OCI-LY1 (cell line): ENCODE data around the gene SLC38A7.

Experiments used
- H2AFZ ChIP-seq: fragments of 200-600 bp; sonication (generic), shearing (Covaris generic); 2 replicates; pipeline ENCODE4 v1.6.0; 2014; ENCODE audit warnings: antibody characterized with exemption, mild to moderate bottlenecking, low read length
- H3F3A ChIP-seq: fragments of 200-600 bp; sonication (generic), shearing (Covaris generic); 2 replicates; pipeline ENCODE4 v1.6.0; 2014; ENCODE audit warnings: mild to moderate bottlenecking, antibody characterized with exemption, low read length, moderate library complexity; ENCODE audit not compliant: insufficient read depth
- H3K27ac ChIP-seq: fragments of 200-600 bp; sonication (generic); 2 replicates; pipeline ENCODE4 v1.5.1; 2014; ENCODE audit warnings: low read length, mixed run types, mild to moderate bottlenecking, low read depth; ENCODE audit not compliant: poor library complexity, severe bottlenecking
- H3K27me3 ChIP-seq: fragments of 200-600 bp; sonication (generic); 2 replicates; pipeline ENCODE4 v1.6.0; 2014; ENCODE audit warnings: antibody characterized with exemption, mild to moderate bottlenecking, low read length, moderate library complexity; ENCODE audit not compliant: insufficient read depth
- H3K36me3 ChIP-seq: fragments of 200-600 bp; sonication (generic); 2 replicates; pipeline ENCODE4 v1.6.1; 2014; ENCODE audit warnings: mild to moderate bottlenecking, antibody characterized with exemption, low read length, moderate library complexity, mixed read lengths; ENCODE audit not compliant: insufficient read depth
- H3K4me1 ChIP-seq: fragments of 200-600 bp; sonication (generic); 2 replicates; pipeline ENCODE4 v1.5.1; 2014; ENCODE audit warnings: mild to moderate bottlenecking, low read length, moderate library complexity; ENCODE audit not compliant: insufficient read depth, severe bottlenecking
- H3K4me2 ChIP-seq: fragments of 200-600 bp; sonication (generic), shearing (Covaris generic); 2 replicates; pipeline ENCODE4 v1.6.1; 2014; ENCODE audit warnings: low read length
- H3K4me3 ChIP-seq: fragments of 200-600 bp; sonication (generic); 2 replicates; pipeline ENCODE4 v1.5.1; 2014; ENCODE audit warnings: low read length, low read depth, mild to moderate bottlenecking, mixed read lengths; ENCODE audit not compliant: poor library complexity, severe bottlenecking
- H3K79me2 ChIP-seq: fragments of 200-600 bp; shearing (Covaris generic); 2 replicates; pipeline ENCODE4 v1.6.1; 2016; ENCODE audit warnings: mixed run types, low read length, mixed read lengths; ENCODE audit not compliant: insufficient read depth
- H3K9ac ChIP-seq: fragments of 200-600 bp; sonication (generic), shearing (Covaris generic); 2 replicates; pipeline ENCODE4 v1.6.1; 2014; ENCODE audit warnings: mild to moderate bottlenecking, low read length, mixed read lengths
- H3K9me2 ChIP-seq: fragments of 200-600 bp; sonication (generic), shearing (Covaris generic); 2 replicates; pipeline ENCODE4 v1.6.1; 2014; ENCODE audit warnings: low read depth, mild to moderate bottlenecking, low read length, mixed read lengths
- H3K9me3 ChIP-seq: fragments of 200-600 bp; shearing (Covaris generic); 2 replicates; pipeline ENCODE4 v1.6.1; 2014; ENCODE audit warnings: low read length, mixed read lengths
- H4K20me1 ChIP-seq: fragments of 200-600 bp; sonication (generic), shearing (Covaris generic); 2 replicates; pipeline ENCODE4 v1.6.0; 2016; ENCODE audit warnings: mild to moderate bottlenecking, low read length; ENCODE audit not compliant: insufficient read depth
- EZH2 ChIP-seq: fragments of 200-600 bp; sonication (generic), shearing (Covaris generic); IDR thresholded peaks from 2 replicates; pipeline ENCODE4 v1.8.0; 2017; ENCODE audit warnings: borderline replicate concordance, mixed run types, mild to moderate bottlenecking, antibody characterized with exemption, low read length, moderate library complexity, mixed read lengths
- TF ChIP-seq, protein P1 (sequence below): fragments of 200-600 bp; sonication (generic), shearing (Covaris generic); IDR thresholded peaks from 2 replicates; pipeline ENCODE4 v1.5.1; 2017; ENCODE audit warnings: mild to moderate bottlenecking, antibody characterized with exemption, low read length, moderate library complexity, mixed read lengths

Gene SLC38A7

DNA sequence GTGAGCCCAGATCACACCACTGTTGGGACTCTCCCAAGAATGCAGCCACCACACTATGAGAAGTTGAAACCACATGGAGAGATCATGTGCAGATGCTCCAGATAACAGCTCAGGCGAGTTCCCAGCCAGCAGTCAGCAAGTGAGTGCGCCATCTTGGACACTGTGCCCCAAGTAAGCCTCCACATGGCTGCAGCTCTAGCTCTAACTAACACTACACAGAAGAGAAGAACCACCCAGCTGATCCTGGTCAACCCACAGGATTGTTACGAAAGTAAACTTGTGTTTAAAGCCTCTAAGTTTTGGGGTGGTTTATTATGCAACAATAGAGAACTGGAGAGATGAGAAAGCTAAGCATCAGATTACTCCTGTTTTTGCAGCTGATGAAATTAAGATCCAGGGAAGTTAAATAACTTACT lies 25.8 kb downstream of the SLC38A7 start:
- TF ChIP-seq EZH2: no peak
- TF ChIP-seq, protein P1, sequence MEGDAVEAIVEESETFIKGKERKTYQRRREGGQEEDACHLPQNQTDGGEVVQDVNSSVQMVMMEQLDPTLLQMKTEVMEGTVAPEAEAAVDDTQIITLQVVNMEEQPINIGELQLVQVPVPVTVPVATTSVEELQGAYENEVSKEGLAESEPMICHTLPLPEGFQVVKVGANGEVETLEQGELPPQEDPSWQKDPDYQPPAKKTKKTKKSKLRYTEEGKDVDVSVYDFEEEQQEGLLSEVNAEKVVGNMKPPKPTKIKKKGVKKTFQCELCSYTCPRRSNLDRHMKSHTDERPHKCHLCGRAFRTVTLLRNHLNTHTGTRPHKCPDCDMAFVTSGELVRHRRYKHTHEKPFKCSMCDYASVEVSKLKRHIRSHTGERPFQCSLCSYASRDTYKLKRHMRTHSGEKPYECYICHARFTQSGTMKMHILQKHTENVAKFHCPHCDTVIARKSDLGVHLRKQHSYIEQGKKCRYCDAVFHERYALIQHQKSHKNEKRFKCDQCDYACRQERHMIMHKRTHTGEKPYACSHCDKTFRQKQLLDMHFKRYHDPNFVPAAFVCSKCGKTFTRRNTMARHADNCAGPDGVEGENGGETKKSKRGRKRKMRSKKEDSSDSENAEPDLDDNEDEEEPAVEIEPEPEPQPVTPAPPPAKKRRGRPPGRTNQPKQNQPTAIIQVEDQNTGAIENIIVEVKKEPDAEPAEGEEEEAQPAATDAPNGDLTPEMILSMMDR: no peak
- Histone ChIP-seq H3K79me2 (no peaks in the 10 kb centered on the region), H3K27ac (no peak overlapping the region), H3K9me2 (no peaks in the 10 kb centered on the region), H3K4me2 (no peak overlapping the region), H2AFZ (no peak overlapping the region), H3K9me3 (no peaks in the 10 kb centered on the region), H3K4me3 (no peak overlapping the region), H4K20me1 (no peaks in the 10 kb centered on the region), H3K9ac (no peak overlapping the region), H3K27me3 (no peaks in the 10 kb centered on the region), H3K4me1 (no peaks in the 10 kb centered on the region), H3F3A (no peaks in the 10 kb centered on the region), H3K36me3 (no peaks in the 10 kb centered on the region)

DNA sequence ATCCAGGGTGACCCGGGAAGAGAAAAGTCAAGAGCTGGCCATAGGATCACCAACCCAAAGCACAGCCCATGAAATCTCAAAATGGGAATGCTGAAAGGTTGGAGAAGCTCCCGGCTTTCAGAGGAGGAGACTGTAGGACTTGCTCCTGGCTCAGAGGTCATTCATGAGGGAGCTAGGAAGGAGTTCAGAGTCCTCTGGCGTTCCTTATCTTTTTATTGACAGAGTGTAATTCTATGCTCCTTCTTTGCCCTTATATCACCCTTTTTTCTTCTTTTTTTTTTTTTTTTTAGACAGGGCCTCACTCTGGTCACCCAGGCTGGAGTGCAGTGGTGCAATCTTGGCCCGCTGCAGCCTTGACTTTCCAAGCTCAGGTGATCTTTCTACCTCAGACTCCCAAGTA lies 27.7 kb downstream of the SLC38A7 start:
- H4K20me1 ChIP-seq: no peaks in the 10 kb centered on the region
- H3K27ac ChIP-seq: no peak overlapping the region
- H3K9me3 ChIP-seq: no peaks in the 10 kb centered on the region
- no peak for TF ChIP-seq EZH2
- no peaks in the 10 kb centered on the region for H3K27me3 ChIP-seq
- no peaks in the 10 kb centered on the region for H3F3A ChIP-seq
- no peaks in the 10 kb centered on the region for H3K4me1 ChIP-seq
- H3K9me2 ChIP-seq: no peaks in the 10 kb centered on the region
- H3K79me2 ChIP-seq: no peaks in the 10 kb centered on the region
- H3K9ac ChIP-seq: no peak overlapping the region
- H3K4me3 ChIP-seq: no peak overlapping the region
- no peak overlapping the region for H3K4me2 ChIP-seq
- no peaks in the 10 kb centered on the region for H3K36me3 ChIP-seq
- no peak overlapping the region for H2AFZ ChIP-seq

- no peaks in the 10 kb centered on the region for H4K20me1 ChIP-seq
Measured at GRCh38 chr16:58655215-58655596, 29.4 kb downstream of the SLC38A7 start.

More at GRCh38 chr16:58655215-58655596, 29.4 kb downstream of the SLC38A7 start:
- Histone ChIP-seq H3K4me3 (no peak overlapping the region), H3K9me2 (no peaks in the 10 kb centered on the region), H3K4me2 (no peak overlapping the region), H2AFZ (no peak overlapping the region), H3K4me1 (no peaks in the 10 kb centered on the region), H3K9me3 (no peaks in the 10 kb centered on the region), H3F3A (no peaks in the 10 kb centered on the region), H3K27me3 (no peaks in the 10 kb centered on the region), H3K27ac (no peak overlapping the region), H3K79me2 (no peaks in the 10 kb centered on the region), H3K36me3 (no peaks in the 10 kb centered on the region), H3K9ac (no peak overlapping the region)
- TF ChIP-seq, protein P1: no peak
- TF ChIP-seq EZH2: no peak
